AG08395 (cell line): ENCODE measurements around the gene SLC38A1.
"Not testable (repeated sequence)": the region's sequence is repeated elsewhere in the genome, so short reads cannot be mapped to it uniquely, and the experiment has no call there.

Experiments used
- DNase-seq: peaks from one replicate; pipeline ENCODE4 v3.0.0; 2012; ENCODE audit warnings: mixed read lengths, low spot score

SLC38A1 gene

DNA sequence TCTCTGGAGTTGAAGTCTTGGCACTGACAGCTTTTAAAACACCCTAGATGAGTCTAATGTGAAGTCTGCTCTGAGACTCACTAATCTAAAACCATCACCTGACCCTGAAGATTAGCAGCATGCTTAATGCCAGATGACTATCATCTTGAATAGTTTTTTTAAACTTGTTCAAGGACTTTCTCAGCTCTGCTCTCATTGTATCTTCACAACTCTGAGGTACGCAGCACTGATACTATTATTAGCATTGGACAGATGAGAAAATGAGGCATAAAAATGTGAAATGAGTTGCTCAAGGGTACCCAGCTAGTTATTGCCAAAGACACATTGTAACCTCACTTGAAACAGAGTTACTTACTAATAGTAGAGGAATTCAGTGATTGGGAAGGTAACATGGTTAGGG is 4.8 kb downstream of the SLC38A1 start:
- no peak for DNase-seq

DNA sequence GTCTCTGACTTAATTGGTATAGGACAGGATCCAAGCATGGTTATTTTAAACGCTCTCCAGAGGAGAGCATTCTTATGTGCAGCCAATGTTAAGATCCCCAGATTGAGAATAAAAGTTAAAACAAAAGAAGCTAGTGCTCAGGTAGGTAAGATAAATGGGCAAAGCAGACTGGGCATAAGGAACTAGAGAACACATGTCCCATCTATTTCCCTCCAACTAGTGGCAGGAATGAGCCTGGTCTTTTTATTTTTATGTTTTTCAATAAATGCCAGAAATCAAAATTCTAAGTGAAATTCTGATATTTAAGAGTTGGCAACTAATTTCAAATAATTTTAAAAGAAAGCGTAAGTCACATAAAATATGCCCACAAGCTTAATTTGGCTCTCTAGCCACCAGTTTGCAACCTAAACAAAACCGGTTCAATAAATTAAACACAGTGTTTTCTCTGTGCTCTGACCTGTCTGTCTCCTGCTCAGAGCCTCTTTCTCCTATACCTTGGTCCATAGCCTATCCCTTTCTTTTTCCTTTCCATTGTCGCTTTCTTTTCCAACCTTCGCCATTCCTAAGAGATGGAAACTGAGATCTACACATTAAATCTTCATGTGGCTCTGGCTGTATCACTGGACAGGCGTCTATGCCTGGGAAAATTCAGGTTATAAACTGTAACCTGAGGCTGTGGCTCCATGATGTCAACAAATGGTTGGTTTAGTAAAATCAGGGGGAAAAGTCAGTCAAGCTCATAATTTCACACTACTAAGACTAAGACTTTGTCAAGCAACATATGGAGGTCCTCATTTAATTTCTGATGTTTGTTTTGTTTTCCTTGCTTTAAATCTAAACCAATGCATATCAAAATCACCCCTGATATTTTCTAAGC is 5.5 kb downstream of the SLC38A1 start:
- no peak for DNase-seq

DNA sequence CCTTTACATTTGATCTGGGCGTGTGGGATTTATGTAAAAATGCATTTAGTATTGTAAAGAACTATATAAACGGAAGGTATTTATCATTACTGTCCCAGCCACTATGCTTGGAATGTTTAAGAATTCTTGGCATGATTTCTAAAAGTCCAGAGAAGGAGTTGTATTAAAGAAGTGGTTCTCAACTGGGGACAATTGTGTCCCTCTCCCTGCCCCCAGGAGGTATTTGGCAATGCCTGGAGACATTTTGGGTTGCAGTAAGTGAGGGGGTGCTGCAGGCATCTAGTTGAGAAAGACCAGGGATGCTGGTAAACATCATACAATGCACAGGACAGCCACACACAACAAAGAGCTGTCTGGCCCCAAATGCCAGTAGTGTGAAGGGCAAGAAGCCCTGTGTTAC is 7.2 kb downstream of the SLC38A1 start:
- no peak for DNase-seq

DNA sequence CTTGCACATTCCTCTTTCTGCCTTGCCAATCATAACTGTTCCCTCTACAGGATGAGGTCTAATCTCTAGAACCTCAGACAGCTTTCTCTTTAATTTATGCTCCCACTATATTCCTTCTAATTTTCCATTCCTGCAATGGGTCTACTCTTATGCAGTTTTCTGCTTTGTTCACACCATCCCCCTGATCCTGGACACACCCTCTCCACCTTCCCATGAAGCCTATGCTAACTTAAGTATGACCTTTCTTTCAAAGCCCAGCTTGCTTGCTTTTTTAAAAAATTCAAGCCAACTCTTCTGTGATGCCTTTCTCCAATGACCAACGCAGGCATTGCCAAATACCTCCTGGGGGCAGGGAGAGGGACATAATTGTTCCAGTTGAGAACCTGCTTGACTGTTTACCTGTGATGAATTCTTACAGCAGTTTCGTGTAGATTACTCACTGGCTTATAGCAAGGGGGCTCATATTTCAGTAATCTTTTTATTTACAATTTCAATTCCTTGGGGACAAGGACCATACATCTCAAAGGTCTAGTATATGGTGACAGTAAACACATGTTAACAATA is 7.8 kb downstream of the SLC38A1 start:
- no peak for DNase-seq

DNA sequence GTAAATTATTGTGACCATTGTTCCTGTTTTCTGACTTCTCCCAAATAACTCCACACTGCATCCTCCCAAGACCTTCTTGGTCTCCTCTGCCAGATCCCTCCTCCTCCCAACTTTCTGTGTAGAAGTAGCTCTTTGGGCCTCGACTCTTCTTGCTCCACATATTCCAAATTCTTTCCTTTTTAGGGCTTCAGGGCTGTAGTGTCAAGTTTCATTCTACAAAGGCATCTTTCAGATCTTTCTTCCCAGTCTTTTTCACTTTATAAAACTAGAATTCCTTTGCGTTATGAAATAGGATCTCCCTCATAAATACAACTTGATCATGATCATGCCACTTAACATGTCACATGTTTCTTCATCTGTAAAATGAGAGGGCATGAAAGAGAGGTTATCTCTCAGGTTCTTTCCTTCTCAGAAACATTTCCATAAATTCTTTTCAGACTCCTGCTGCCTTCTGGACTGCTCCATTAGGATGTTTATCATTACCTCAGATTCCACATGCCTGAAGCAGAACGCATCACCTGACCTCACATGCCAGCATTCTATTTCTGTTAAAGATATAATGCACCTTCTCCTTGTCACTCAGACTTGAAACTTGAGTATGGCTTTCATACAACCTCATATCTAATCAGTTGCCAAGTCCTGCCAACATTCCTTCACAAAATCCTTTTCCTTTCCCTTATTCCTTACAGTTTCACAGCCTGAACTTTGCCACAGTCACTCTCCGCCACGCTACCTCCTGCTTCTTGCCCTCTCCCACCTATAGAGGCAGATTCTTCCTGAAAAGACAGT is 8.5 kb downstream of the SLC38A1 start:
- DNase-seq: peak; percentile 40

DNA sequence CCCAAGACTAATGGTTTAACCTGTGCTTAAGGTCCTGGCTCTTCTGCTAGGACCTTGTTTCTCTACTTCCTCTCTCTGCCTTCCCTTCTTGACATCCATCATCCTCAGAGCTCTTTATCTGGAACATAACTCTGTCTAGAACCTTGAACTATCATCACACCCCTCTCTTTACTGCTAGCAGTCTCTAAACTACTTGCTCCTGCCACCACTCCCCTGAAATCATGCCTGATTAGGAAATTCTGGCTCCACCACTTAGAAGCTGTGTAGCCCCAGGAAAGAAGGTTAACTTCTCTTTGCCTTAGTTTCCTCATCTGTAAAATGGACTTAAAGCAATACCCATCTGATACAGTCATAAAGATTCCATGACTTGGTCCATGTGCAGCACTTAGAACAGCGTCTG is 9.1 kb downstream of the SLC38A1 start:
- no peak for DNase-seq

DNA sequence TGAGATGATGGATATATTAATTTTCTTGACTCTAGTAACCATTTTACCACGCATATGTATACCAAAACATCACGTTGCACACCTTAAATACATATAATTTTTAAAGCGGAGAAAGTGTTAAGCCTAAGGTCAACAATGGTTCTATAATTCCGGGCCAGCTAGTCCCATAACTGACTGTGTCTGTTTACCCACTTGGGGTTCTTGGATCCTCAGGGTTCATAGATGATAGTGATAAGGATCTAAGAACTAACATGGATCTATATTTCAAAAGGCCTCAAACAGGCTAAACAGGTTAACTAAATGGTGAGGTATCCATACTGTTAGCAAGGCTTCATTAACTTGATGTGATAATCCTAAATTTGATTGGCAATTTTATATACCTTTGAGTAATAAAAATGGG is 9.8 kb downstream of the SLC38A1 start:
- DNase-seq: no peak

DNA sequence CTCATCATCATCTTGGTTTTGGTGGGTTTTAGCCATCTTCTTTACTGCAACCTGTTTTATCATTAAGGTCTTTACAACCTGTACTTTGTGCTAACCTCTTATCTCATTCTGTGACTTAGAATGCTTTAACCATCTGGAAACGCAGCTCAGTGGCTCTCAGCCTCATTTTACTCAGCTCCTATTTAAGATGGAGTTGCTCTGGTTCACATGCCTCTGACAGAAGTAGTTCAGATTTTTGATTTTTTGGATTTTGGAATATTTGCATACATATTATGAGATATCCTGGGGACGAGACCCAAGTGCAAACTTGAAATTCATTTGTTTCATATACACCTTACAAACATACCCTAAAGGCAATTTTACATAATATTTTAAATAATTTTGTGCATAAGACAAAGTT is 10.7 kb downstream of the SLC38A1 start:
- no peak for DNase-seq

DNA sequence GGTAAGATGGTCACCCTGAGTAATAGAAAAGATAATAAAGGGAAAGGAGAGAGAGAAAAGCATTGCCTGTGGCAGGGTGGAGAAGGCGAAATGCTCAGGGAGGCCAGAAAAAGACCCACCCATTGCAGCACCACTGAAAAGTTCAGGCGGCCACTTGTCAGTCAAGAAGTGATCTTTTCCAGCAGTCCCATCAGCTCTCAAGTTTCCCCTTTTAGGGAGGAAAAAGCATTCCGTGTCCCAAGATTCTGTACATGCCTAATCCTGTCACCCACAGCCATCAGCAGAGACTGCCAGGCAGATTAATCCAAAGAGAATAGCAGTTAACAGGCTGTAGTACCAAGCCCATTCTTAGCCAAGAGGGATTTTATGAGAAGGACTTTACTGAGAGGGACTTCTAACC is 11.9 kb downstream of the SLC38A1 start:
- DNase-seq: no peak

DNA sequence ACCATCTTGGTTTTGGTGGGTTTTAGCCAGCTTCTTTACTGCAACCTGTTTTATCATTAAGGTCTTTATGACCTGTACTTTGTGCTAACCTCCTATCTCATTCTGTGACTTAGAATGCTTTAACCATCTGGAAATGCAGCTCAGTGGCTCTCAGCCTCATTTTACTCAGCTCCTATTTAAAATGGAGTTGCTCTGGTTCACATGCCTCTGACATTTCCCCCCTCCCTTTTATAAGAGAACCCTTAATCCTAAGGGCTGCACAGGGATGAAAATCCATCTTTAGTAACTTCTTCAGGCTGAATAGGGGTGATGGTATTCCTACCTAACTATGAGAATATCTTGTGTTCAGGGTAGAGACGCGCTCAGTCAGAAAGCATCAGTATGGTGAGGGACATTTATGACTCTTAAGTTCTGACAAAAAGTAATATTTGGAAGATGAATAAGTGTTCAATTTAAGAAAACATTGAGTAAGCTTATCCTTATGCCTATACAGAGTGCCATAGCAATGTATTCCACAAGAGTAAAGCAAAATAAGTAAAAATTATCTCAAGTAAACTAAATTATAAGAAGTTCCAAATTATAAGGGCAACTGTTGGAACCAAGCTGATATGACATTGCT is 15.2 kb downstream of the SLC38A1 start:
- no peak for DNase-seq

DNA sequence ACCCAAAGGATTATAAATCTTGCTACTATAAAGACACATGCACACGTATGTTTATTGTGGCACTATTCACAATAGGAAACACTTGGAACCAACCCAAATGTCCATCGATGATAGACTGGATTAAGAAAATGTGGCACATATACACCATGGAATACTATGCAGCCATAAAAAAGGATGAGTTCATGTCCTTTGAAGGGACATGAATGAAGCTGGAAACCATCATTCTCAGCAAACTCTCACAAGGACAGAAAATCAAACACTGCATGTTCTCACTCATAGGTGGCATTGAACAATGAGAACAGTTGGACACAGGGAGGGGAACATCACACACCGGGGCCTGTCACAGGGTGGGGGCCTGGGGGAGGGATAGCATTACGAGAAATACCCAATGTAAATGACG is 16.8 kb downstream of the SLC38A1 start:
- not testable (repeated sequence) for DNase-seq

DNA sequence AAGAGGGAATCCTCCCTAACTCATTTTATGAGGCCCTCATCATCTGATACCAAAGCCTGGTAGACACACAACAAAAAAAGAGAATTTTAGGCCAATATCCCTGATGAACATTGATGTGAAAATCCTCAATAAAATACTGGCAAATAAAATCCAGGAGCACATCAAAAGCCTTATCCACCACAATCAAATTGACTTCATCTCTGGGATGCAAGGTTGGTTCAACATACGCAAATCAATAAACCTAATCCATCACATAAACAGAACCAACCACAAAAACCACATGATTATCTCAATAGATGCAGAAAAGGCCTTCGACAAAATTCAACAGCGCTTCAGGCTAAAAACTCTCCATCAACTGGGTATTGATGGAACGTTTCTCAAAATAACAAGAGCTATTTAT is 18.9 kb downstream of the SLC38A1 start:
- DNase-seq: not testable (repeated sequence)

DNA sequence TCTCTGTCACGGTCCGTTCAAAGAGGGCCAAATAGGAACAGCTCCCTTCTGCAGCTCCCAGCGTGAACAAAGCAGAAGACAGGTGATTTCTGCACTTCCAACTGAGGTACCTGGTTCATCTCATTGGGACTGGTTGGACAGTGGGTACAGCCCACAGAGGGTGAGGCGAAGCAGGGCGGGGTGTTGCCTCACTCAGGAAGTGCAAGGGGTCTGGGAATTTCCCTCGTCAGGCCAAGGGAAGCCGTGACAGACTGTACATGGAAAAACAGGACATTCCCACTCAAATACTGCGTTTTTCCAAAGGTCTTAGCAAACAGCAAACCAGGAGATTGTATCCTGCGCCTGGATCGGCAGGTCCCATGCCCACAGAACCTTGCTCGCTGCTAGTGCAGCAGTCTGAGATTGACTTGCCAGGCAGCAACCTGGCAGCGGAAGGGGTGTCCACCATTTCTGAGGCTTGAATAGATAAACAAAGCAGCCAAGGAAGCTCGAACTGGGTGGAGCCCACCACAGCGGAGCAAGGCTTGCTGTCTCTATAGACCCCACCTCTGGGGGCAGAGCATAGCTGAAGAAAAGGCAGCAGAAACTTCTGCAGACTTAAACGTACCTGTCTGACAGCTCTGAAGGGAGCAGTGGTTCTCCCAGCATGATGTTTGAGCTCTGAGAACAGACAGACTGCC is 22.7 kb downstream of the SLC38A1 start:
- DNase-seq: no peak

DNA sequence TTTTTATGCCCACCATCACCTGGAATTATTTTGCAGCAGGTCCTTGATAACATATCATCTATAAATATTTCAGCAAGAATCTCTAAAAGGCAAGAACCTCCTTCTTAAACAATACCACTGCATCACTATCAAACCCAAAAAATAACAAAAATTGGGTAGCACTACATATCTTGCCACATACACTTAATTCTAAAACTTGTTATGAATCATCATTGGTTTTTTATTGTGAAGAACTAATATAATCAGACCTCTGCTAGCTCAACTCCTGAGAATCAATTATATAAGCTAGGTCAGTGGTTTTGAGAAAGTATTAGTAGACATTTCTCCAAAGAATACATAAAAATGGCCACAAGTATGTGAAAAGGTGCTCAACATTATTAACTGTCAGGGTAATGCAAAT is 23.8 kb downstream of the SLC38A1 start:
- DNase-seq: no peak

DNA sequence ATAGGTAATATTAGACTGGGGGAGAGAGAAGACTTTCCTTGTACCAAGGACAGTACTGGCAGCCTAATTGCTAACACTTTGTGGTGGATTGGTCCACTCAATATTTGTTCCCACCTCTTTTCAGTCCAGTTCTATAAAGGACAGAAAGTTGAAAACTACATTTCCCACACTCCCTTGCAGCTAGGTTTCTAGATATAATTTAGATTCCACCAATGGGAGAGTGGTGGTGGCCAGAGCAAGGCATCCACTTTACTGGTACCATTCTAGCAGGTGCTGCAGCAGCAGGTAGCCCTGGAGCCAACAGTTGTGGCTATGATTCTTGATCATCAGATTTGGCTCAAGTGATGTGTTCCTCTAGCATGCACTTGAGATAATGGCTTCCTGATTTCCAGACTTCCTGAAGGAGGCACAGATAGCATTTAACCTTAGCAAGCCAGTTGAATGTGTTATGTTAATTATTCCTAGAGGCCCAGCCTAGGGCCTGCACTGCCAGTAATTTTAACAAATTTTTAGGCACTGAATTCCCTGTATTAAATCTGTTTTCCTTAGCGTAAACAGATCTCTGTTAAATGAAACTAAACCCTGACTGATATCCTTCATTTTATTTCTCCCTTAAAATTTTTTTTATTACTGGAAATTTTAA is 24.4 kb downstream of the SLC38A1 start:
- DNase-seq: no peak

DNA sequence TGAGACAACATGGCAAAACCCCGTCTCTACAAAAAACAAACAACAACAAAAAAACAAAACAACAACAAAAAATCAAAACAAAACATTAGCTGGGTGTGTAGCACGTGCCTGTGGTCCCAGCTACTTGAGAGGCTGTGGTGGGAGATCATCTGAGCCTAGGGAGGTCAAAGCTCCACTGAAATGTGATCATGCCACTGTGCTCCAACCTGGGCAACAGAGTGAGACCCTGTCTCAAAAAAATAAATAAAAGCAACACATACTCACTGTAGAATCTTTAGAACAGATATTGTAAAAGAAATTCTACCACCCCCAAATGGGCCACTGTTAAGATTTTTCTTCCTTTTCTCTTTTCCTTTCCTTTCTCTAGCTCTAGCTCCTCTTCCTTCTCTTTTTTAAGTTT is 26.3 kb downstream of the SLC38A1 start:
- DNase-seq: no peak

DNA sequence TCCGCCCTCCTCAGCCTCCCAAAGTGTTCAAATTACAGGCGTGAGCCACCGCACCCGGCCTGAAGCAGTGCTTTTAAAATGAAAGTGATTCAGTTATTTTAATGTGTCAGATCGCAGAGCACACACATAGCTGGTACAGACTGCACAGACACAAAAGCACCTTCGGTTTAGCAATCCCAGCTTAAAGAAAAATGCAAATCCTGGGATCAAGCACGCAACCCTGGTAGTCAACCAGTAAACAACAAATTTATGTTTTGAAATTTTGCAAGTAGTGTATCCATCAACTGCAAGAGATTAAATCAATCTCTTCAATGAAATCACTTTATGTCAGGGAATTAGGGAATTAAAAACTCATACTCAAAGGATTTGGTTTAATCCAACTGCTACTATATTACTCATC is 28.4 kb downstream of the SLC38A1 start:
- no peak for DNase-seq

DNA sequence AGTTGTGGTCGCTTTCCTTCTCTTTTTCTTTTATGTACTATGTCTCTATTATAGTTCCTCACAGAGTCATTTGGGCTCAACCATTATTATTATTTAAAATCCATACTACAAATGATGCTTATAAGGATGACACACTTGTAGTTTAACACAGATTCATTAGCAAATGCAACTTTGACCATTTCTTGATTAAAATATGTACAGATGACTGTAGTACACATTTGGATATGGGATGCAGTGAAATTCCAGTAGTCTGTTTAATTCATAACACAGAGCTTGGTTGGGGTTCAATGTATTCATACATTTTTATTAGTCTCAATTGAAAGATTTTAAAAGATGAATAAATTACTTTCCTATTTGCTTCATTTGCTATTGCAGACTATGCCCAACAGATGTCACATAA is 30.0 kb downstream of the SLC38A1 start:
- DNase-seq: no peak

DNA sequence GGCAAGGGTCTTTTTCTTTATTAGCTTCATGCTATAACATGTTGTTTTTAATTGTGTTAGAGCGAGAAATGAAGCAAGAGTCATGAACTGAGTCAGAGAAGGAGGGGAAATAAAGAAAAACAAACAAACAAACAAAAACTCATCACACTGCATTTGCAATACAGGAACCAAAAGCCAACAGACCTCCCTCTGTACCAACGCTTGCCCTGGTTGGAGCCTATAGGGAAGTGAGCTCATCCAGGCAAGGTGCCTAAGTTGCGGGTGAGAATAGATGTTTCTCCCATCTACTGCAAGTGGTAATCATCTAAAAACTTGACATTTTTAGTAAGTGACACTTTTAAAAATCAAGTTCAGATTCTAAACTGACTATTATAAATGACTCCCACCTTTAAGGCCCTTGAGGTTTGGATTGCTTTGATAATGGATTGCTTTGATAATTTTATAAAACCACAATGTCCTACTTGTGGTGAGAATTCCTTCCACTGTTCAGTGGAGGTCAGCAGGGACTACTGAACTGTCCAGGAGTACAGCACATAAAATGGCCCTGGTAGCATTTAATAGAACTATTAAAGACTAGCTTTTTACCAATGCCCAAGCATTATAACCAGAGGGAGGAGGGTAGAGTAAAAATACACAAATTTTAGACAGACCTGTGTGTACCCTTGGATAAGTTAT is 31.3 kb downstream of the SLC38A1 start:
- DNase-seq: no peak

DNA sequence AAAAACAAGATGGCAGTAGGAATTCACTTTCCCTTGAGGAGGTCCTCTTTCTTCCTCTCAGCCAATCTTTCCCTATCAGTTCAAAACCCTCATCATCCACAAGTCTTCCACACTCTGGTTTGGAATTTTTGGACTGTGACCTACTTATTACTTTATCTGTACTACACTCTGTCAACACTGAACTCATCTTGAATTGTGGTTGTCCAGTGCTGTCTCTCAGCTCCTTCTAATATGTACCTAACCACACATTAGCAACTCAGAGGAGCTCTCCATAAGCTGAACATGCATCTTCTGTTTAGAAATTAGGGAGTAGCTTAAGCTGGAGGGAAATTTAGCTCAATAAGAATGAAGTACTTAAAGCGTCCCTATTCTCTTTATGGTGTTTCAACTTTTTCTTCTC is 34.8 kb downstream of the SLC38A1 start:
- DNase-seq: no peak

DNA sequence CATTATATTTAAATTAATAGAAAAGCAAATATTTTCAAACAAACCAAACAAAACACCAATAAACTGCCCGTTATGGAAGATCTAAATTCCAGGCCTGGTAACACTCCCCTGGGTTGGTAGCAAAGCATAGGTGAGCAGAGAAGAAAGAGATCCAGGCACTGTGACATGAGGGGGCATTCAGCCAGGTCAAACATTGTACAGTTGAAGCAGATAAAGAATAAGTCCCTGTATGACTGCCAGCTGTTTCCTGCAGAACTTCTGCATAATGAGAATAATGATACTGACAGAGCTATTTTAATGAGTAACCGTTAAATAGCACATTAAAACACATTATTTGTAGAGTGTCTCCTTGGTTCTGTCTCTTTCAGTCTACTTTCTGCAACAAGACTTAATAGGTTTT is 35.4 kb downstream of the SLC38A1 start:
- no peak for DNase-seq
